Activated naive CD4-positive, alpha-beta T cell treated with Interleukin-2 at 50 U/mL for 16 hours (primary cell): ENCODE results near the gene RPS21.

Source experiments
- DNase-seq: peaks from one replicate; pipeline ENCODE4 v3.0.0-alpha.2; 2020

Gene RPS21

DNA sequence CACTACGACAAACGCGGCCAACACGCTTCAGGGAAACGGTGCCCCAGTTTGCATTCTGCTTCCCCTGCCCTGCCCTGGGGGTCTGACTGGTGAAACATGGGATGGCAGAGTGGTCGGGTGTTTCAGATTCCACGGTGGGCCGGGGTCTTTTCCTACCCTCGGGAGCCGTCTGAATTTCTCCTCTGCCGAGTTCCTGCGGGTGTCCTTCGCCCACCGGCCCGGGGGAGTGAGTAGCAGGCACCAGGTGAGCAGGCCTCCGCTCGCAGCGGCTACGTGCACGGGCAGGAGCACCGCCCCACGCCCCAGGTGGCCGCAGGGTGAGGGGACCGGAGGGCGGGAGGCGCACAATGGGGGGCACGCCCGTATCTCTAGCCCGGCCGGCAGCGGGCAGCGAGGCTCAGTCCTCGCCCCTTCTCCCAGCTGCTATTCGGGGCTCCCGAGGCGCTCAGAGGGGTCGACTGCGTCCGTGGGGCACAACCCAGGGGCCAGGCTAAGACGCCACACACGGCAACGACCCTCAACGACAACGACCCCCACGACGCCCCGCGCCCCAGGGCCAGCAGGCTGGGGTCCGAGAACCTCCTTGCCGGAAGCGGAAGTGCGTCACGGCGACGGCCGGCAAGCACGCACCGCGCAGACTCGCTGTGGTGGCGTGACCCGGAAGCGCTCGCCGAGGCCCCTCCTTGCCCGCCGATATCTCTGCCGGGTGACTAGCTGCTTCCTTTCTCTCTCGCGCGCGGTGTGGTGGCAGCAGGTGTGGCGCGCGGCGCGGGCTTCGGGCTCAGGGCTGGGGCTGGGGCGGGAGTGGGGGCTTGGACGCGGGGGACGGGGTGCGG is at the start of gene RPS21:
Gene RPS21, plus strand, starts transcription at position 721 of the 836 bp plus-strand sequence. CDS start 236 bp downstream, outside the sequence.
- peak; percentile 94 for DNase-seq

DNA sequence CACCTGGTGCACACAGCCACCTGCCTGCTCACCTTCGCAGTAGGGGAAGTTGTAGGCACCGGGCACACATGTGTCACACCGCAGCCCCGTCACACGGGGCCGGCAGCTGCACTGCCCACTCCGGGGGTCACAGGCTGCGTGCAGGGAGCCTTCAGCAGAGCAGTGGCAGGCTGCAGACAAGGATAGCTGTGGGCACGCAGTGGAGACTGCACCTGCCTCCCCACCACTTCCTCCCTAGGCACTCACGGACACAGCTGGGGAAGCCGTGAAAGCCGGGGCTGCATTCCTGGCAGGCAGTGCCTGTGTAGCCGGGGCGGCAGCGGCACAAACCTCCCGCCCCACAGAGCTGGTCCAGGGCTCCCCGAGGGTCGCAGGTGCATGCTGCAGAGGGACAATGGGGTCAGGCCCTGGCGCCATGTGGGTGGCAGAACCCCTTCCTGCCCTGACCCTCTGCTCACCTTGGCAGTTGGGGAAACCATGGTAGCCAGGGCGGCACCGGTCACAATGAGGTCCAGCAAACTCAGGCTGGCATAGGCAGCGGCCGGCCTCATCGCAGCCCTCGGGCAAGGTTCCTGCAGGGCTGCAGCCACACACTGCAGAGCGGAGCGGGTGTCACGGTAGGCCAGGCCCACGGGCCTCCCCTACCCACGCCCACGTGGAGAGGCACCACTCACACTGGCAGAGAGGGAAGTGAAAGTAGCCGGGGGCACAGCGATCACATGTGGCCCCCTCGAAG is 49.2 kb upstream of the RPS21 start:
- DNase-seq, result no peak

DNA sequence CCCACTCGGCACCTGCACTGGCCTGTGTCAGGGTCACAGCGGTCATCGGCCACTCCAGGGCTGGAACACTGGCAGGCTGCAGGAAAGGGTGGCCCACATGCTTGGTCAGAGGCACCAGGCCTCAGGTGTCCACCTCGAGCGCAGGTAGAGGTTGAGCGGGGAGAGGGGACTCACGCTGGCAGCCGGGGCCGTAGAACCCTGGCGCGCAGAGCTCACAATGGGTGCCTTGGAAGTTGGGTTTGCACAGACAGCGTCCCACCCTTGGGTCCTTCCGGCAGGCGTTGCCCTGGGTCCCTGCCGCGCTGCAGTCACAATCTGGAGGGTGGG is 48.6 kb upstream of the RPS21 start:
- no peak for DNase-seq

DNA sequence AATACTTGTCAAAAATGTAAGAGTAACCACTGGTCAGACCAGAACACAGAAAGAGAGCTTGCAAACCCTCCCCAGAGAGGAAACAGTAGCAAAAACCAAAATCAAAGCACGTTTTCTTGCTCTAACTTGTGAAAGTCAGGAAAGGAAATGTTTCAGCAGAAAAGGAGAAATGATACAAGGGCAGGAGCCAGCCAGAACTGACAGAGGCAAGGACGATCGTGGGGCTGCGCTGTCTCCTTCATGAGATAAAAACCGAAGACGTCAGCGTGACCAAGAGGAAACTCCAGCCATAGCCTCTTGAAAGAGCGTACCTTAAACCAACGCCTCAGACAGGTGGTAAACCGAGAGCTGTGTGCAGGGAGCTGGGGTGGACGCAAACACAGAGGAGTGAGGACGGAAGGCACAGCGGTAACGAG is 47.2 kb upstream of the RPS21 start:
- no peak for DNase-seq

DNA sequence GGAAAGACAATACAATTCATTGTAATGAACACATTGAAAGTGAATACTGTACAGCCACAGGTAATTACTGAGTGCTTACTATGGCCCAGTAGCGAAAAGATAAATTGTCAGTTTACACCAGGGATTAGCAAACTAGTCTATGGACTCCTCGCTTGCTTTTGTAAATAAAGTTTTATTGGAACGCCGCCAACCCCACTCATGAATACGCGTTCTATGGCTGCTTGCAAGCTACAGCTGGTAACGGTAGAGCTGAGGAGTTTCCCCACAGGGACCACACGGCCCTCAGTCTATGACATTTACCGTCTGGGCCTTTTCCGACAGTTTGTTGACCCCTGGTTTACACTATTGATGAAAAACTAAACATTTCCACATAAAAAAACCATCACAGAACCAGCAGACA is 44.0 kb upstream of the RPS21 start:
- DNase-seq, result no peak

DNA sequence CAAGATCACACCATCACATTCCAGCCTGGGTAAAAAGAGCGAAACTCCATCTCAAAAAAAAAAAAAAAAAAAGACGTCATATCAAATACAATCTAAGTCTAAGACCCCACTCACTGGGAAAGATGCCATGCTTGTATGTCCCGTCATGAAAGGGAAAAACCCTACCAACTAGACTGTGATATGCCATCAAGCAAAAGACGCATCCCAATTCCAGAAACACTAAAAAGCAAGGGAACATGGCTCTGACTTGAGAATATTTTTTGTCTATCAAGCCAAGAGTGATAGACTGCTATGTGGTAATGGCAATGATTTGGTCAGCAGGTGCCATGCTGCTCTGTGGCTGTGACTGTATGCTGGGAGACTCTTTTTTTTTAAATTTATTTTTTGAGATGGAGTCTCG is 42.8 kb upstream of the RPS21 start:
- no peak for DNase-seq

DNA sequence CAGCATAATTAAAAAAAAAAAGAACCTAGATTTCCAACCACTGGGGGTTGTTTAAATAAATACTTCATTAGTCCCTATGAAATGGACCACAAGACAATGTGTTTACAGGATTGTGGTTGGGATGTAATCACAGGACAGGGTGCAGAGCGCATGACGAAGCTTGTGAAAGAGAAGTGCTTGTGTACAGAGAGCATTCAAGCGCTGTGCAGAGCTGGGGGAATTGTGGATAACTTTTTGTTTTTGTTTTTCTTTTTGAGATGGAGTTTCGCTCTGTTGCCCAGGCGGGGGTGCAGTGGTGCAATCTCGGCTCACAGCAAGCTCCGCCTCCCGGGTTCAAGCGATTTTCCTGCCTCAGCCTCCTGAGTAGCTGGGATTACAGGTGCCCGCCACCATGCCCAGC is 42.1 kb upstream of the RPS21 start:
- no peak for DNase-seq

DNA sequence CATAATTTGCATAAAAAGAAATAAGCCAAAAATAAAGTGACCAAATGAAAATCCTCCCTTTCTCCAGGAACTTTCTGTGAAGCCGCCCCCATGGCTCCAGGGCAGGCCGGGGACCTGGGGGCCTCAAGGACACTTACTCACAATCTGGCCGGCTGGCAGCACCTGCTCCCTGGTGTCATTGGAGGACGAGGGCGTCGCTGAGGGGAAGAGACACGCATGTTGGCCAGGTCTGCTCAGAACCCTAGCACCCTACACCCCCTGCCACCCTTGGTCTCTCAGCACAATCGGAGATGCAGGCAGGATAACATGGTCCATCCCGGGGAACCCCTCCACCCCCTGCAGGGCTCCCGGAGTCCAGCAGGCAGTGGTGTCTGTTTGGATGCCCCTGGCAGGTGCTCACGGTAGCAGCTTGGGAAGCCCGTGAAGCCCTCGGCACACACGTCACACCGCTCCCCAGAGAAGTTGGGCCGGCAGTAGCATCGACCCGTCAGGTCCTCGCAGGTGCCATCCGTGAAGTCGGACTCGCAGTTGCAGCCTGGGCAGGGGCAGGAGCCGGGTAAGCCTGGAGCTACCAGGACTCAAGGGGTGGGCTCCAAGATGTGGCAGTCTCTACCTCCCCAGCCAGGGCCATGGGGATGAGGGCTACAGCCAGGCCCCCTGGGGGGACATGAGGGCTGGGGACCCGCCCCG is 41.1 kb upstream of the RPS21 start:
- DNase-seq, result no peak

DNA sequence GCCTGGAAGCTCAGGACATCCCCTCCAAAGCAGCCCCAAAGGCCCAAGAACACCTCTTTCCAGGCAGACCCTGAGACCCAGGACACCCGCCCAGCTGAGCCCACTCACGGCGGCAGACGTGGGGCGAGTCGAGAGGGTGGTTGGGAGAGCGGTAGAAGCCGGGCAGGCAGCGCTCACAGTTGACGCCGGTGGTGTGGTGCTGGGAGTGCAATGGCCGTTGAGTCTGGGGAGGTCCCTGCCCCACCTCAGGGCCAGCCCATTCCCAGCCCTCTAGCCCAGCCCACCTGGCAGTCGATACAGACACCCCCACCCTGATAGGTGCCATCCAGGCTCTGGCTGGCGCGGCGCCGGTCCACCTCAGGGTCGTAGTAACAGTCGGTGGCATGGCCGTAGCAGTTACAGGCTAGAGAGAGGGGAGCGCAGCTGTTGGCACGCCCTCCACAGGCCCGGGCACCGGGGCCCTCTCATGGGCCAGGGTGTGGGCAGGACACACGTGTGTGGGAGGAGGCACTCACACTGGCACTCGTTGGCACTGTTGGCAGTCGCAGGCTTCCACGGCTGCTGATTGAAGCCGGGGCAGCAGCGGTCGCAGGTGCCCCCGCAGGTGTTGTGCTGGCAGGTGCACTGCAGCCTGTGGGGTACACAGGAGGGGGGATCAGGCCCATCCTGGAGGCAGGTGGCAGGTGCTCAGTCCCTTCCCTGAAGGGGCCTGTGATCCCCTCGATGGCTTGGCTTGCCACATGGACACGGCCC is 40.3 kb upstream of the RPS21 start:
- DNase-seq, result no peak

DNA sequence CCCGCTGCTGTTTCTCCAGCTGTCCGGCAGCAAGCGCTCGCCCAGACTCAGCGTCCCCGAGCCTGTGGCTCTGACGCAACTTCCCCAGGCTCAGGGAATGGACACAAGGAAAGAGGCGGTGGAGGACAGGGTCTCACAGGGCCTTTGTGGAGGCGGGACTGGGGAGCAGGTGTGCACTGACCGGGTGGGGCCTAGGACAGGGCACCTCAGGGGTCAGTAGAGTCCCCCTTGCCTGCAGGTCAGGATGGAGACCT is 39.8 kb upstream of the RPS21 start:
- no peak for DNase-seq

DNA sequence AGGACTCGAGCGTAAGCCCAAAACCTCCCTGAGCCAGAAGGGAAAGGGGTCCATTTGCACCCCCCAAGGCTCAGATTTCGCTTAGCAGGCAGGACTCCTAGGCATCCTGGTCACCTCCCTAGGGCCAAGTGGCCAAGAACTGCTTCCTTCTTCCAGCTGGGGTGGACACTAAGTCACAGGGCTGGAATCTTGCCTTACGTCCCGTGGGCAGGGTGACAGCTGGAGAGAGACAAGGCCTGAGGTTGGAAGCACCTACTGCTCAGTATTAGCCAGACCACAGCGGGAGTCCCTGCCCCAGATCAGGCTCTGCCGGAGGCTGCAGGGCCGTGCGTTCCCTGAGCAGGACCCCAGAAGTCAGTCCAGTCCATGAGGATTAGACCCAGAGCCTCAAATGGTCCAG is 39.5 kb upstream of the RPS21 start:
- no peak for DNase-seq

DNA sequence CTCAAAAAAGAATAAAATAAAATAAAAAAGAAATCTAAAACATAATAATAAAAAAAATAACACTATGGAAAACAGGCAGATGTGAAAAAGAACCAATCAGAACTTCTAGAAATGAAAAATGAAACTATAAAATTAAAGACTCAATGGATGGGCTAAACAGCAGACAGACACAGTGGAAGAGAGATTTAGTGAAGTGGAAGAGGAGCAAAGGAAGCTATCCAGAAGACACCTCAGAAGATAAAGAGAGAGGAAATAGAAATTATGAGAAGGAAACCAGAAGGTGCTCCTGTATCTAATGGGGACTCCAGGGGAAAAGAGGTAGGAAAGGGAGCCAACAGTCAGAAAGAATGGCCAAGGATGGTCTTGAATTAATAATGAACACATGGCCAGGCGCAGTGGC is 38.3 kb upstream of the RPS21 start:
- DNase-seq, result no peak

DNA sequence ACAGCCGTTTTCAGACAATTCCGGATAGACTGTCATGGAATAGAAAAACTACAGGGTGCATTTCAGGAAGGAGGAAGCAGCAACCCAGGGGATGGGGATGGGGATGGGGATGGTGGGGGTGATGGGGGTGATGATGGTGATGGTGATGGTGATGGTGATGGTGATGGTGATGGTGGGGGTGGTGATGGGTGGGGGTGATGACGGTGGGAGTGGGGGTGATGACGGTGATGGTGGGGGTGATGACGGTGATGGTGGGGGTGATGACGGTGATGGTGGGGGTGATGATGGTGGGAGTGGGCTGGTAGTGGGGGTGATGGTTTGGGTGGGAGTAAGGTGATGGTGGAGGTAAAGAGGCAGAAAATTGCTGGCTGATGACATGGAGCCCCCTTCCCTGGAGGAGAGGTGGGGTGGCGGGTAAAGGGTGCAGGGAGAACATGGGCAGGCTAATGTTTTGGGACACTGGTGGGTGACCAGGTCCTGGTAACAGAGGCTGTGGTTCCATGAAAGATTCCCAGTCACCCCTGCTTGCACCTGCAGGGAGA is 37.3 kb upstream of the RPS21 start:
- no peak for DNase-seq

DNA sequence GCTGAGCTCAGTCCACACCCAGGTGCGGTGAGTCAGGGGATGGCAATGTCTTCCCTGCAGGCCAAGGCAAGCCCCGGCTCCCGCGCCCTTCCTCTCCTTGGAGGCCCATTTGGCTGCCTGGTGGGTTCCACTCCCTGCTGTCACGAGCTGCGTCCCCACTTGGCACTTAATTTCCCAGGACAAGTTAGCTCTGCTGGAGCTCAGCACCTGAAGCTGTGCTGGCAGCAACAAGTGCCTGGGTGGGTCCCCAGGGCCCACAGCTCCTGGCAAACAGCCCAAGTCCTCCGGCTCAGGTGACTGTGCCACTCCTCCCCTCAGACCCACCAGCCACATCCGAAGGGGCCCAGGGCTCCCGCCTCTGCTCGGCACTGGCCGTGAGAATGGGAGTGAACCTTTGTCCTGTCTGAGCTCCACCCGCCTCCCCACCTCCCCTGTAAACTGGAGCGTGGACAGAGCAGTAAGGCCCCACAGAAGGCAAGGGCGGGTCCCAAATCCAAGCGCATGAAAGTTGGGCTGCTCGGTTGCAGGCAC is 36.7 kb upstream of the RPS21 start:
- no peak for DNase-seq

DNA sequence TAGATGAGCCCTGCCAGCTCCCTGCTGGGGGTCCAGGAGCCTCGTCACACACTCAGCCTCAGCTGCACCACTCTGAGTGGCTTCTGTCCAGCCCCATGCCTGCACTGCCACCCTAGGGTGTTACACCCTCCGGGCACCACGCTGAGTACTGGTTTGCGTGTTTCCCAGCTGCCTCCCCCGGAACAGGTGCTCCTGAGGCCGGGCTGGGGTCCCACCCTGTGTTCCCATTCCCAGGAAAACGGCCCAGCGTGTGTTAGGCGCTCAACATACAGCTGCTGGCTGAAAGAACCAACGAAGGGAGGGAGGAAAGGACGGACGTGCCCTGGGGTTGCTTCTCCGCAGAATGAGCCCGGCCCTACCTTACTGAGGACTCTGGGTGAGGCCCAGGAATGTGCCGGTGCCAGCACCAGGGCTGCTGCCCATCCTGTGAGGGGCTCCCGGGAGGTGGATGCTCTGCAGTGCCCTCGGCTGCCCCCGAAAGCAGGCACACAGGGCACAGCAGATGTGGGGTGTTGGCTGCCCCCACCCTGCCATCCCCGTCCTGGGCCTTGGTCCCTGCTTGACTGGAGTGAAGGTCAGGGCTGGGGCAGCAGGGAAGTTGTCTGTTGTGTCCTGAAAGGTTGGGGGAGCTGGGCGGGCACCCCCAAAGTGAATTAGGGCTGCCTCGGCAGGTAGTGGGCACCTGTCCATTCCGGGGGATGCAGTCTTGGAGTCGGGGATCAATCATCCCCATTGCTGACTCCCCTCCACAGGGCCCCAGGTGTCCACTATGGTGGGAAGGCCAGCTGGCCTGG is 36.1 kb upstream of the RPS21 start:
- DNase-seq, result no peak

DNA sequence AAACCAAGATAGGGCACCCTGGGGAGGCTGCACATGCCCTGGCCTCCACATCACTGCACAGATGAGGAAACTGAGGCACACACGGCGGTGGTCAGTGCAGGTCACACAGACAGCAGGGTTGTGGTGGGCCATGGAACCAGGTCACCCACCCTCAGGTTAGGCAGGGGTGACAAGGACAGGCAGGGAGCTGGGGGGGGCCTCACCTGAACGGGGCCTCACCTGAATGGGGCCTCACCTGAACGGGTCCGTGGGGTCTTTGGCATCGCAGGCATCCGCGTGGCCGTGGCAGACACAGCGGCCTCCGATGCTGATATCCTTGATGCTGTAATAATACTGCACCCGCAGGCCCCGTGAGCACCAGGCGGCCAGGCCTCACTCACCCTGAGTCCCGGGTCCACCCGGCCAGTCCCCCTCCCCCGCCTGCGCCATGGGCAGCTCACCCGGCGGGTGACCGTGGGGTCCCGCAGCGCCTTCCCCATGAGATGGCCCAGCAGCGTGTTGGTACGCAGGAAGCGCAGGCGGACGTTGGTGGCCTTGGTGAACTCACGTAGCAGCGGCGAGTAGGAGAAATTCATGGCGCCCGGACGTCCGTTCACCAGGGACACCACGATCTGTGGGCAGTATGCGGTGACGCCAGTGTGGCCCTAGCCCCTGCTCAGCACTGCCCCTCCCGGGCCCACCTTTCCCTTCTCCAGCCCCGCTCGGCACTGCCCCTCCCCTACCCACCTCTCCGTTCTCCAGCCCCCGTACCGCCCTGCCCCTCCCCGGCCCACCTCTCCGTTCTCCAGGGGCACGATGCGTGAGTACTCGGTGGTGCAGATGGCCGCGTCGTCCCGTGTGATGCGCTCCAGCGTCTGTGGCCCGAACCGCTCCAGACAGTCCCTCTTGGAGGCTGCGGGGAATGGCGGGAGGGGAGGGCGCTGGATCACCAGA is 35.2 kb upstream of the RPS21 start:
- DNase-seq, result no peak

DNA sequence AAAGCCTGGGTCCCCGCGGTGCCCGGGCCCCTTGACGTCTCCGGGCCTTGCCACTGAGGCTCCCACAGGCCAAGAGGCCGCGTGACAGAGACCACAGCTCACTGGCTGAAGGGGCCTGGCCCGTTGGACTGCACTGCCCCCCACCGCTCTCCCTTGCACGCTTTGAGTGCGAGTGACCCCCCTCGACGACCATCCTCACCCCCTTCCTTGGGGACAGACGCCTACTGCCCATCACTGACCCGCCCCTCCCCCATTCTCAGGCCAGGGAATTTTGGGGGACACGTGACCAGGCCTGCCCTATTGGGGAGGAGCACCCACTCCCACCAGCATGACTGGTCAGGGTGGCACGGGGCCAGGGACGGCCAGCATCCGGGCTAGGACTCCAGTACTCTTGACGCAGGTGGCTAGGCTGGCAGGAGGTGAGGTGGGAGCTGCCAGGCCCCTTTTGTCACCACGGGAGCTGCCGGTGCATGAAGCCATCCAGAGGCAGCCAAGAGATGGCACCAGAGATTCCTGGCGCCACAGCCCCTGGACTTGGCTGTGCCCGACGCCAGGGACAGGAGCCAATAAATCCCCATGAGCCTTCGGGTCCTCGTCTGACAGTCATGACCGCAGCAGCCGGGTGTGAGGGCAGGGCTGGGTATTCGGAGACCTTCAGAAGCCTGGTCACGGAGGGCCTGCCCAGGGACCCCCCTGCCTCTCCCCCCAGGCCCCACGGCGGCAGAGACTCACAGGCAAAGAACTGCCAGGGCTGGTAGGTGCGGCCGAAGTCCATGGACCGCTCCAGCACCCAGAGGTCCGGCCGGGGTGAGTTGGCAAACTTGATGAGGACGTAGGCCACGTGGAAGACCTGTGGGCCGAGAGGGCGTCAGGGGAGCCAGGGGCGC is 34.3 kb upstream of the RPS21 start:
- no peak for DNase-seq

DNA sequence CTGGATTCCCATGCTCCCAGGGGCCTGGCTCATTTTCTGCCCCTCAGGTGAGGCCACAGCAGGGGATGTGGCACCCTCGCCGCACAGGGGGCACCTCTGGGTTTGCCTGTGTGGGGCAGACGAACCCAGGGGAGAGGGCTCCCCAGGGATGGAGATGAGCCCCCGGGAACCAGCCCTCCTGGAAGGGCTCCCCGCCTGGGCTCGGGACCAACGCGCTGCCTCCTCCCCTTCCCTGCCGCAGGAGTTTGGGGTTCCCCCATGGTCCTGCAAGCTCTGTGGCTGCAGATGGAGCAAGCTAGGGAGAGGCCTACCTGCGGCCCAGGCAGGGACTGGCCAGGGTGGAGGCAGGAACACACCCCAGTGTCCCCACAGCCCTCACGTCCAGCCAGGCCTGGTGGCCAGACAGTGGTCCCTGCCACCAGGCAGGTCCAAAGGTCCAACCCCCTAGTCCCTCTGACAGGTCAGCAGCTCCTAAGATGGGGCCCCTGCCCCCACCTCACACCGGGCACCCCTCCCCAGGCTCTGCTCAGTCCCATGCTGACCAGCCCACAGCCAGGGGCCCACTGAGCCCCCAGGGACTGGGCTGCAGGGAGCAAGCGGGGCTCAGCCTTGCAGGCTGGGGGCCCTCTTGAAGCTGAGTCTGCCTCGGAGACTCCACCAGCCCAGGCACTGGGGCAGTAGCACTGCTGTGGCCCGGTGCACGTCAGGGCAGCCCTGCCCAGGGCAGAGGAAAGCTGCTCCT is 33.4 kb upstream of the RPS21 start:
- DNase-seq, result no peak
